HCT116 (cell line): ENCODE measurements around the gene CRYBG2. TPM values are rescaled to one million over a fixed set of nuclear protein-coding genes. Genes with fewer than 3 reads are reported as not detected.

Experiments used
- ATAC-seq: fragments of 200-7000 bp; cut with Tn5 transposase; 2 replicates; pipeline ENCODE4 v1.9.1; 2020; ENCODE audit warnings: mild to moderate bottlenecking, moderate library complexity
- BruUV-seq: library from RNA; stranded (reverse); fragments of 400-500 nt; replicated peaks from 2 replicates; lab custom pipeline; 2021; lab: Mats Ljungman, UMichigan
- CTCF ChIA-PET: fragments of 300-600 bp; sonication (Branson Sonifier 250); formaldehyde crosslinking; loops from one replicate; lab custom pipeline; 2021; ENCODE audit warnings: antibody characterized with exemption; lab: Charles Lee
- POLR2A ChIA-PET: fragments of 300-600, 350-600 bp; sonication (Branson Sonifier 250); formaldehyde crosslinking; loops from one replicate; lab custom pipeline; 2021; ENCODE audit warnings: antibody characterized with exemption; lab: Charles Lee
- RAD21 ChIA-PET, 2 experiments: fragments of 300-600 bp; sonication (Branson Sonifier 250); formaldehyde crosslinking; loops; one replicate each; lab custom pipeline; 2023; ENCODE audit warnings: low total read pairs in 2 of 2; ENCODE audit not compliant: uncharacterized antibody in 2 of 2, unreplicated experiment in 2 of 2, low non-redundant PET in 1 of 2; lab: Charles Lee
- DNase-seq: peaks from one replicate; pipeline ENCODE4 v3.0.0-alpha.2; 2010; ENCODE audit warnings: low read depth, low spot score
- H2AFZ ChIP-seq: fragments of 200-600 bp; shearing (Covaris generic), sonication (generic); 2 replicates; pipeline ENCODE4 v1.6.1; 2017; ENCODE audit warnings: low read depth, mixed run types, mixed read lengths, antibody characterized with exemption, low read length; ENCODE audit not compliant: poor library complexity, severe bottlenecking
- H3K27ac ChIP-seq: 2 replicates; pipeline ENCODE4 v1.5.1; 2012; ENCODE audit warnings: low read depth, low read length
- H3K27me3 ChIP-seq: fragments of 200-600 bp; sonication (generic); 2 replicates; pipeline ENCODE4 v1.6.1; 2016; ENCODE audit warnings: mixed run types, low read length, mixed read lengths; ENCODE audit not compliant: insufficient read depth
- H3K36me3 ChIP-seq, 2 experiments: fragments of 200-500 bp in 1 of 2; fragments of 200-600 bp in 1 of 2; sonication (Bioruptor generic) in 1 of 2; sonication (generic) in 1 of 2; 2 replicates each; pipeline versions ENCODE4 v1.5.1 to v1.6.1; 2014 to 2016; ENCODE audit warnings: low read length in 2 of 2, inconsistent platforms in 1 of 2, mixed read lengths in 1 of 2, mixed run types in 1 of 2; ENCODE audit not compliant: insufficient read depth in 2 of 2, control insufficient read depth in 1 of 2
- H3K4me1 ChIP-seq, 2 experiments: fragments of 200-600 bp in 1 of 2; sonication (generic) in 1 of 2; 2 replicates each; pipeline versions ENCODE4 v1.5.1 to v1.6.1; 2012 to 2017; ENCODE audit warnings: low read length in 2 of 2, inconsistent platforms in 1 of 2, mild to moderate bottlenecking in 1 of 2, mixed read lengths in 1 of 2, mixed run types in 1 of 2, moderate library complexity in 1 of 2; ENCODE audit not compliant: insufficient read depth in 2 of 2, control insufficient read depth in 1 of 2
- H3K4me2 ChIP-seq: fragments of 200-600 bp; sonication (generic); 2 replicates; pipeline ENCODE4 v1.6.1; 2017; ENCODE audit warnings: mixed run types, low read length, mixed read lengths
- H3K4me3 ChIP-seq, 2 experiments: fragments of 200-600 bp in 1 of 2; sonication (generic) in 1 of 2; replicated peaks in 1 of 2; 2 replicates each; pipeline ENCODE4 v1.5.1; 2011 to 2016; ENCODE audit warnings: low read length in 2 of 2, control low read depth in 1 of 2, low read depth in 1 of 2, mild to moderate bottlenecking in 1 of 2, mixed read lengths in 1 of 2, mixed run types in 1 of 2
- H3K79me2 ChIP-seq: fragments of 200-600 bp; sonication (generic); 2 replicates; pipeline ENCODE4 v1.6.1; 2017; ENCODE audit warnings: mild to moderate bottlenecking, mixed run types, low read length, moderate library complexity, mixed read lengths; ENCODE audit not compliant: insufficient read depth
- H3K9ac ChIP-seq: fragments of 200-600 bp; sonication (generic); 2 replicates; pipeline ENCODE4 v1.6.1; 2016; ENCODE audit warnings: low read length, mixed read lengths
- H3K9me2 ChIP-seq: fragments of 200-600 bp; sonication (generic), shearing (Covaris generic); 2 replicates; pipeline ENCODE4 v1.6.1; 2017; ENCODE audit warnings: mixed run types, mild to moderate bottlenecking, moderate library complexity; ENCODE audit not compliant: insufficient read depth
- H3K9me3 ChIP-seq, 2 experiments: fragments of 200-500 bp in 1 of 2; fragments of 200-600 bp in 1 of 2; sonication (Bioruptor generic) in 1 of 2; sonication (generic) in 1 of 2; 2 replicates each; pipeline ENCODE4 v1.6.1; 2014 to 2017; ENCODE audit warnings: low read length in 2 of 2, mixed read lengths in 2 of 2, inconsistent platforms in 1 of 2, low read depth in 1 of 2, mild to moderate bottlenecking in 1 of 2, mixed run types in 1 of 2, moderate library complexity in 1 of 2; ENCODE audit not compliant: control insufficient read depth in 1 of 2, insufficient read depth in 1 of 2
- H4K20me1 ChIP-seq: fragments of 200-600 bp; sonication (generic), shearing (Covaris generic); 2 replicates; pipeline ENCODE4 v1.6.1; 2017; ENCODE audit warnings: mixed run types, mild to moderate bottlenecking, moderate library complexity; ENCODE audit not compliant: insufficient read depth
- ATF3 ChIP-seq: IDR thresholded peaks from 2 replicates; pipeline ENCODE4 v1.6.1; 2012
- CBX3 ChIP-seq: IDR thresholded peaks from 2 replicates; pipeline ENCODE4 v1.6.1; 2012; ENCODE audit warnings: low read depth
- CEBPB ChIP-seq: IDR thresholded peaks from 2 replicates; pipeline ENCODE4 v1.6.1; 2012; ENCODE audit warnings: low read depth
- EGR1 ChIP-seq: IDR thresholded peaks from 2 replicates; pipeline ENCODE4 v1.6.1; 2012; ENCODE audit warnings: low read depth
- ELF1 ChIP-seq: IDR thresholded peaks from 2 replicates; pipeline ENCODE4 v1.6.1; 2012; ENCODE audit warnings: low read depth, borderline replicate concordance
- EZH2 ChIP-seq: fragments of 200-600 bp; sonication (generic); IDR thresholded peaks from 2 replicates; pipeline ENCODE4 v1.6.1; 2017; ENCODE audit warnings: antibody characterized with exemption, mixed run types
- EZH2phosphoT487 ChIP-seq: fragments of 200-600 bp; IDR thresholded peaks from 2 replicates; pipeline ENCODE4 v1.6.1; 2018; ENCODE audit warnings: antibody characterized with exemption, borderline replicate concordance
- FOSL1 ChIP-seq: IDR thresholded peaks from 2 replicates; pipeline ENCODE4 v1.6.1; 2012; ENCODE audit warnings: low read depth
- JUND ChIP-seq: IDR thresholded peaks from 2 replicates; pipeline ENCODE4 v1.6.1; 2012
- POLR2A ChIP-seq: IDR thresholded peaks from 2 replicates; pipeline ENCODE4 v1.7.0; 2011; ENCODE audit warnings: borderline replicate concordance; ENCODE audit not compliant: insufficient read depth, insufficient read length; ENCODE audit errors: extremely low read depth
- POLR2AphosphoS5 ChIP-seq: IDR thresholded peaks from 2 replicates; pipeline ENCODE4 v1.6.1; 2011; ENCODE audit warnings: mild to moderate bottlenecking, low read depth, low read length, moderate library complexity
- RAD21 ChIP-seq: IDR thresholded peaks from 2 replicates; pipeline ENCODE4 v1.6.1; 2012; ENCODE audit warnings: low read depth, mild to moderate bottlenecking
- SIN3A ChIP-seq: IDR thresholded peaks from 2 replicates; pipeline ENCODE4 v1.6.1; 2012; ENCODE audit warnings: low read depth
- SP1 ChIP-seq: IDR thresholded peaks from 2 replicates; pipeline ENCODE4 v1.6.1; 2012; ENCODE audit warnings: low read depth
- SRF ChIP-seq: IDR thresholded peaks from 2 replicates; pipeline ENCODE4 v1.6.1; 2012; ENCODE audit warnings: low read depth
- TCF7L2 ChIP-seq: IDR thresholded peaks from 2 replicates; pipeline ENCODE4 v1.7.0; 2011; ENCODE audit warnings: borderline replicate concordance, inconsistent platforms; ENCODE audit not compliant: insufficient read depth, insufficient read length; ENCODE audit errors: extremely low read depth
- YY1 ChIP-seq: IDR thresholded peaks from 2 replicates; pipeline ENCODE4 v1.6.1; 2011; ENCODE audit warnings: low read length, low read depth, moderate library complexity, mild to moderate bottlenecking; ENCODE audit not compliant: insufficient replicate concordance; ENCODE audit errors: extremely low read depth
- ZNF274 ChIP-seq: fragments of 200-500 bp; sonication (Bioruptor generic); IDR thresholded peaks from 2 replicates; pipeline ENCODE4 v1.6.1; 2014; ENCODE audit warnings: mild to moderate bottlenecking, low read depth, low read length, inconsistent platforms
- intact Hi-C: fragments of 100-400 bp; cut with micrococcal nuclease; formaldehyde crosslinking; loops from 2 replicates; pipeline ENCODE4 v1.10.0; 2022
- total RNA-seq: library from RNA; stranded (reverse); gene quantifications from one replicate; pipeline ENCODE4 v1.2.1, GENCODE V29; 2021; ENCODE audit not compliant: unreplicated experiment
- TF ChIP-seq, protein P1 (sequence below), 3 experiments: fragments of 200-600 bp in 1 of 3; sonication (generic) in 1 of 3; IDR thresholded peaks in 2 of 3; conservative IDR thresholded peaks in 1 of 3; 2 replicates each; pipeline ENCODE4 v1.5.1; 2012 to 2017; ENCODE audit warnings: low read depth in 2 of 3, low read length in 2 of 3, antibody characterized with exemption in 1 of 3, borderline replicate concordance in 1 of 3, control low read depth in 1 of 3, mild to moderate bottlenecking in 1 of 3, mixed read lengths in 1 of 3, mixed run types in 1 of 3, moderate library complexity in 1 of 3; ENCODE audit not compliant: insufficient read depth in 1 of 3
- TF ChIP-seq, protein P2 (sequence below): IDR thresholded peaks from 2 replicates; pipeline ENCODE4 v1.6.1; 2012

Gene CRYBG2
- total RNA-seq, 1 experiment from 2014 or later: 10.5 TPM

DNA sequence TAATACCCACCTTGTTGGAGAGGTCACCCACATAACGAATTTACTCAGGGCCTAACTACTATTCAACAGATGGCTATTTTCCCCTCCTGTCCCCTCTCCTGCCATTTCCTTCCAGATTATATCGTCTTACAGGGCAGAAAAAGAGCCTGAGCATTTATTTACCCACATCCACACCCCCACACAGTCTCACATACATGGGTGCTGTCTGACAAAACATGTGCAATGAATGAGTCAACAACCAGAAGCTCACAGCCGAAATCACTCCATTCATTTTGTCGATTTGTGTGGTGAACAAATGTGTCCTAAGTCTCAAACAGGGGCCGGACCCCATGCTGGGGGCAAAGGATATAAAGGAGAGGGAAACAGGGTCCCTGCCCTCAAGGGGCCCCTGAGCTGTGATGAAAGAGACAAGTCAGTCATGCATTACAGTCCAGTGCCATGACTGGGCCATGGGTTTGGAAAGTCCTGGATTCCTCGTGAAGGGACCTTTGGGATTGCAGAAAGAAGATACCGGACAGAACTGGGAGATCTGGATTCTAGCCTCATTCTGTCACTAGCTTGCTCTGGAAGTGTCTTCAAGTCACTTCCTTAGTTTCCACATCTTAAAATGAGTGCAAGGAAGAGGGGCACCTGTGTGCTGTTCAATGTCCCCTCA, 35.0 kb upstream of the CRYBG2 start:
- ChIA-PET POLR2A (no interaction called here), RAD21 (no interaction called here), CTCF (interaction anchor here (1.0 to 1.3 kb wide), 2 partner anchors 28 to 104 kb away, joined by 3 read pairs; no protein-coding TSS in a partner anchor)
- no peak overlapping the region for H2AFZ ChIP-seq
- intact Hi-C loops: no loop called here
- no peak for DNase-seq
- no peaks in the 10 kb centered on the region for H4K20me1 ChIP-seq
- no peak overlapping the region for H3K9ac ChIP-seq
- H3K4me2 ChIP-seq: no peak overlapping the region
- H3K4me1 ChIP-seq: peaks cover 19 to 31% of the 10 kb centered on the region in 2 experiments
- H3K27ac ChIP-seq: no peak overlapping the region
- no peaks in the 10 kb centered on the region for H3K79me2 ChIP-seq
- peaks cover 14% of the 10 kb centered on the region; the same call in 1 of the 2 replicates for H3K27me3 ChIP-seq
- H3K9me2 ChIP-seq: no peaks in the 10 kb centered on the region
- ATAC-seq: no peak
- no peaks in the 10 kb centered on the region for H3K36me3 ChIP-seq
- no TSS peak for BruUV-seq
- no peak overlapping the region for H3K4me3 ChIP-seq
- no peaks in the 10 kb centered on the region for H3K9me3 ChIP-seq
- TF ChIP-seq ELF1: no peak

- Histone ChIP-seq H3K79me2 (no peaks in the 10 kb centered on the region), H3K9ac (no peak overlapping the region), H4K20me1 (no peaks in the 10 kb centered on the region), H3K27me3 (peaks cover 14% of the 10 kb centered on the region; the same call in 1 of the 2 replicates), H3K4me2 (peak overlapping the region; percentile 59), H3K36me3 (no peaks in the 10 kb centered on the region), H3K9me3 (no peaks in the 10 kb centered on the region), H3K27ac (no peak overlapping the region), H3K4me1 (peaks cover 19 to 31% of the 10 kb centered on the region in 2 experiments), H2AFZ (no peak overlapping the region), H3K9me2 (no peaks in the 10 kb centered on the region), H3K4me3 (0 out of 4 replicates have a peak overlapping the region, but pooled peaks of 1 of the 2 experiments have one; percentile 2)
- ChIA-PET CTCF (interaction anchor here (1.0 kb wide), 1 partner anchor 112 kb away, joined by 3 read pairs; no protein-coding TSS in a partner anchor), POLR2A (interaction anchor here (1.0 kb wide), 1 partner anchor 10 kb away, joined by 3 read pairs; no protein-coding TSS in a partner anchor), RAD21 (no interaction called here)
- BruUV-seq: no TSS peak
- intact Hi-C loops: no loop called here
- peak; percentile 88 for DNase-seq
- ATAC-seq: peak; percentile 80
- TF ChIP-seq, protein P1, sequence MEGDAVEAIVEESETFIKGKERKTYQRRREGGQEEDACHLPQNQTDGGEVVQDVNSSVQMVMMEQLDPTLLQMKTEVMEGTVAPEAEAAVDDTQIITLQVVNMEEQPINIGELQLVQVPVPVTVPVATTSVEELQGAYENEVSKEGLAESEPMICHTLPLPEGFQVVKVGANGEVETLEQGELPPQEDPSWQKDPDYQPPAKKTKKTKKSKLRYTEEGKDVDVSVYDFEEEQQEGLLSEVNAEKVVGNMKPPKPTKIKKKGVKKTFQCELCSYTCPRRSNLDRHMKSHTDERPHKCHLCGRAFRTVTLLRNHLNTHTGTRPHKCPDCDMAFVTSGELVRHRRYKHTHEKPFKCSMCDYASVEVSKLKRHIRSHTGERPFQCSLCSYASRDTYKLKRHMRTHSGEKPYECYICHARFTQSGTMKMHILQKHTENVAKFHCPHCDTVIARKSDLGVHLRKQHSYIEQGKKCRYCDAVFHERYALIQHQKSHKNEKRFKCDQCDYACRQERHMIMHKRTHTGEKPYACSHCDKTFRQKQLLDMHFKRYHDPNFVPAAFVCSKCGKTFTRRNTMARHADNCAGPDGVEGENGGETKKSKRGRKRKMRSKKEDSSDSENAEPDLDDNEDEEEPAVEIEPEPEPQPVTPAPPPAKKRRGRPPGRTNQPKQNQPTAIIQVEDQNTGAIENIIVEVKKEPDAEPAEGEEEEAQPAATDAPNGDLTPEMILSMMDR (IDR thresholded peaks at IDR 0.05 in 2 of 3, conservative IDR thresholded peaks at IDR 0.05 in 1 of 3; ENCODE audit: borderline replicate concordance in 1 of 3, insufficient read depth in 1 of 3, low read depth in 2 of 3, low read length in 2 of 3): no peak
- TF ChIP-seq CBX3 (peak; percentile 98), EZH2 (no peak), ZNF274 (no peak), FOSL1 (peak; percentile 98), CEBPB (peak; percentile 99), EGR1 (peak; percentile 54; the same call in 1 of the 2 replicates), JUND (peak; percentile 96), RAD21 (no peak), POLR2AphosphoS5 (peak; percentile 50; the same call in 1 of the 2 replicates), YY1 (no peak), SIN3A (peak; percentile 81), TCF7L2 (no peak), ATF3 (peak; percentile 96; the same call in 1 of the 2 replicates), EZH2phosphoT487 (no peak), SRF (peak; percentile 73; the same call in 1 of the 2 replicates), POLR2A (no peak), SP1 (peak; percentile 90)
- TF ChIP-seq, protein P2, sequence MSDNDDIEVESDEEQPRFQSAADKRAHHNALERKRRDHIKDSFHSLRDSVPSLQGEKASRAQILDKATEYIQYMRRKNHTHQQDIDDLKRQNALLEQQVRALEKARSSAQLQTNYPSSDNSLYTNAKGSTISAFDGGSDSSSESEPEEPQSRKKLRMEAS: peak; percentile 96
These were observed 33.5 kb upstream of the CRYBG2 start for GRCh38 chr1:26387447-26387846.
